D341Med (cell line): Measurements from ENCODE around the gene MRPL41.
A peak's percentile ranks its signal among the peaks of the same experiment; 100 is the strongest.
"Not testable (repeated sequence)": the region's sequence is repeated elsewhere in the genome, so short reads cannot be mapped to it uniquely, and the experiment has no call there.

Experiments
- DNase-seq: peaks from one replicate; pipeline ENCODE4 v3.0.0; 2012; ENCODE audit warnings: low spot score

MRPL41 gene

GRCh38 chr9:137583957-137584356 lies 32.3 kb downstream of the MRPL41 start:
- no peak for DNase-seq

GRCh38 chr9:137586854-137587253 lies 35.2 kb downstream of the MRPL41 start:
- DNase-seq, result no peak

- no peak for DNase-seq
Measured at GRCh38 chr9:137588311-137588710, 36.6 kb downstream of the MRPL41 start.

GRCh38 chr9:137588891-137589290 lies 37.2 kb downstream of the MRPL41 start:
- no peak for DNase-seq

- peak; percentile 58 for DNase-seq
Measured at GRCh38 chr9:137589441-137590122, 37.9 kb downstream of the MRPL41 start.

- no peak for DNase-seq
Measured at GRCh38 chr9:137590123-137590468, 38.4 kb downstream of the MRPL41 start.

GRCh38 chr9:137590469-137591383 lies 39.0 kb downstream of the MRPL41 start, which contains the start of gene ZMYND19:
Gene ZMYND19, minus strand, starts transcription at chr9:137590512. Its CDS starts 249 bp downstream, at chr9:137590263.
- peak; percentile 100 for DNase-seq

GRCh38 chr9:137592767-137593166 lies 41.1 kb downstream of the MRPL41 start:
- no peak for DNase-seq

GRCh38 chr9:137593176-137593575 lies 41.5 kb downstream of the MRPL41 start:
- no peak for DNase-seq

GRCh38 chr9:137596577-137596976 lies 44.9 kb downstream of the MRPL41 start:
- not testable (repeated sequence) for DNase-seq

GRCh38 chr9:137598943-137599342 lies 47.3 kb downstream of the MRPL41 start:
- no peak for DNase-seq
